PFSK-1 (cell line): ENCODE data around the gene OSCP1.

Source experiments
- FOXP2 ChIP-seq: optimal IDR thresholded peaks from 2 replicates; pipeline ENCODE3; 2011; ENCODE audit warnings: borderline replicate concordance, control low read depth, inconsistent platforms; ENCODE audit not compliant: insufficient read depth; ENCODE audit errors: extremely low read length, extremely low read depth
- POLR2AphosphoS5 ChIP-seq: IDR thresholded peaks from 2 replicates; pipeline ENCODE4 v1.6.1; 2012; ENCODE audit warnings: low read depth, mild to moderate bottlenecking, control low read depth, low read length, moderate library complexity
- SIN3A ChIP-seq: IDR thresholded peaks from 2 replicates; pipeline ENCODE4 v1.6.1; 2012; ENCODE audit warnings: mild to moderate bottlenecking, low read length, moderate library complexity, borderline replicate concordance; ENCODE audit not compliant: insufficient read depth
- TAF1 ChIP-seq: IDR thresholded peaks from 2 replicates; pipeline ENCODE4 v1.6.1; 2012; ENCODE audit warnings: low read length, control low read depth, borderline replicate concordance; ENCODE audit not compliant: insufficient read depth
- TF ChIP-seq, protein P1 (sequence below), 2 experiments: IDR thresholded peaks; 2 replicates each; pipeline versions ENCODE4 v1.6.1 to v1.8.0; 2011 to 2012; ENCODE audit warnings: low read depth in 2 of 2, low read length in 2 of 2, control low read depth in 1 of 2, inconsistent platforms in 1 of 2, mild to moderate bottlenecking in 1 of 2, moderate library complexity in 1 of 2; ENCODE audit not compliant: insufficient read depth in 1 of 2

The OSCP1 gene

GRCh38 chr1:36433102-36433501, 17.1 kb downstream of the OSCP1 start:
- TF ChIP-seq FOXP2 (no peak), POLR2AphosphoS5 (no peak), TAF1 (no peak), SIN3A (no peak)
- TF ChIP-seq, protein P1, sequence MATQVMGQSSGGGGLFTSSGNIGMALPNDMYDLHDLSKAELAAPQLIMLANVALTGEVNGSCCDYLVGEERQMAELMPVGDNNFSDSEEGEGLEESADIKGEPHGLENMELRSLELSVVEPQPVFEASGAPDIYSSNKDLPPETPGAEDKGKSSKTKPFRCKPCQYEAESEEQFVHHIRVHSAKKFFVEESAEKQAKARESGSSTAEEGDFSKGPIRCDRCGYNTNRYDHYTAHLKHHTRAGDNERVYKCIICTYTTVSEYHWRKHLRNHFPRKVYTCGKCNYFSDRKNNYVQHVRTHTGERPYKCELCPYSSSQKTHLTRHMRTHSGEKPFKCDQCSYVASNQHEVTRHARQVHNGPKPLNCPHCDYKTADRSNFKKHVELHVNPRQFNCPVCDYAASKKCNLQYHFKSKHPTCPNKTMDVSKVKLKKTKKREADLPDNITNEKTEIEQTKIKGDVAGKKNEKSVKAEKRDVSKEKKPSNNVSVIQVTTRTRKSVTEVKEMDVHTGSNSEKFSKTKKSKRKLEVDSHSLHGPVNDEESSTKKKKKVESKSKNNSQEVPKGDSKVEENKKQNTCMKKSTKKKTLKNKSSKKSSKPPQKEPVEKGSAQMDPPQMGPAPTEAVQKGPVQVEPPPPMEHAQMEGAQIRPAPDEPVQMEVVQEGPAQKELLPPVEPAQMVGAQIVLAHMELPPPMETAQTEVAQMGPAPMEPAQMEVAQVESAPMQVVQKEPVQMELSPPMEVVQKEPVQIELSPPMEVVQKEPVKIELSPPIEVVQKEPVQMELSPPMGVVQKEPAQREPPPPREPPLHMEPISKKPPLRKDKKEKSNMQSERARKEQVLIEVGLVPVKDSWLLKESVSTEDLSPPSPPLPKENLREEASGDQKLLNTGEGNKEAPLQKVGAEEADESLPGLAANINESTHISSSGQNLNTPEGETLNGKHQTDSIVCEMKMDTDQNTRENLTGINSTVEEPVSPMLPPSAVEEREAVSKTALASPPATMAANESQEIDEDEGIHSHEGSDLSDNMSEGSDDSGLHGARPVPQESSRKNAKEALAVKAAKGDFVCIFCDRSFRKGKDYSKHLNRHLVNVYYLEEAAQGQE (IDR thresholded peaks at IDR 0.05; ENCODE audit: insufficient read depth in 1 of 2, low read depth in 2 of 2, low read length in 2 of 2), result no peak

- TF ChIP-seq SIN3A (no peak), POLR2AphosphoS5 (no peak), TAF1 (no peak), FOXP2 (no peak)
- TF ChIP-seq, protein P1 (IDR thresholded peaks at IDR 0.05; ENCODE audit: insufficient read depth in 1 of 2, low read depth in 2 of 2, low read length in 2 of 2), result no peak
These were observed 17.6 kb downstream of the OSCP1 start for GRCh38 chr1:36432616-36433015.

- TF ChIP-seq TAF1 (no peak), POLR2AphosphoS5 (no peak), SIN3A (no peak), FOXP2 (no peak)
- TF ChIP-seq, protein P1 (IDR thresholded peaks at IDR 0.05; ENCODE audit: insufficient read depth in 1 of 2, low read depth in 2 of 2, low read length in 2 of 2), result no peak
These were observed 24.5 kb downstream of the OSCP1 start for GRCh38 chr1:36425791-36426190.

- TF ChIP-seq POLR2AphosphoS5, result no peak
- TF ChIP-seq, protein P1 (IDR thresholded peaks at IDR 0.05; ENCODE audit: insufficient read depth in 1 of 2, low read depth in 2 of 2, low read length in 2 of 2), result no peak
- TF ChIP-seq SIN3A, result no peak
- TF ChIP-seq TAF1, result no peak
- TF ChIP-seq FOXP2, result no peak
These were observed 28.6 kb downstream of the OSCP1 start for GRCh38 chr1:36421649-36422048.

- TF ChIP-seq POLR2AphosphoS5, result no peak
- TF ChIP-seq SIN3A, result no peak
- TF ChIP-seq, protein P1 (IDR thresholded peaks at IDR 0.05; ENCODE audit: insufficient read depth in 1 of 2, low read depth in 2 of 2, low read length in 2 of 2), result no peak
- no peak for TF ChIP-seq TAF1
- no peak for TF ChIP-seq FOXP2
These were observed 29.4 kb downstream of the OSCP1 start for GRCh38 chr1:36420836-36421317.
